Mucosa of stomach (tissue), 1 donor: ENCODE measurements around the gene TBC1D30.

Experiments
- H3K27me3 ChIP-seq: one replicate; pipeline ENCODE4 v1.7.0; 2013; ENCODE audit warnings: mild to moderate bottlenecking, low read length; ENCODE audit not compliant: control insufficient read depth, insufficient read depth
- H3K36me3 ChIP-seq: one replicate; pipeline ENCODE4 v1.7.0; 2013; ENCODE audit warnings: low read length; ENCODE audit not compliant: control insufficient read depth, insufficient read depth
- H3K4me1 ChIP-seq: one replicate; pipeline ENCODE4 v1.7.0; 2013; ENCODE audit warnings: mild to moderate bottlenecking, low read length; ENCODE audit not compliant: control insufficient read depth, insufficient read depth
- H3K4me3 ChIP-seq: one replicate; pipeline ENCODE4 v1.7.0; 2013; ENCODE audit warnings: low read length
- H3K9ac ChIP-seq: one replicate; pipeline ENCODE4 v1.7.0; 2013; ENCODE audit warnings: mild to moderate bottlenecking, low read length, moderate library complexity
- H3K9me3 ChIP-seq: one replicate; pipeline ENCODE4 v1.7.0; 2013; ENCODE audit warnings: mild to moderate bottlenecking, low read length, moderate library complexity; ENCODE audit not compliant: control insufficient read depth
- donor health status: Pancreatic carcinoma.

TBC1D30 gene

GRCh38 chr12:64883264-64884163, 59.1 kb downstream of the TBC1D30 start:
- H3K4me3 ChIP-seq: no peak overlapping the region
- H3K9ac ChIP-seq: no peak overlapping the region
- H3K27me3 ChIP-seq: no peaks in the 10 kb centered on the region
- H3K36me3 ChIP-seq: no peaks in the 10 kb centered on the region
- H3K9me3 ChIP-seq: no peaks in the 10 kb centered on the region
- peaks cover 6% of the 10 kb centered on the region for H3K4me1 ChIP-seq

GRCh38 chr12:64884164-64884542, 59.7 kb downstream of the TBC1D30 start:
- Histone ChIP-seq H3K36me3 (no peaks in the 10 kb centered on the region), H3K9me3 (no peaks in the 10 kb centered on the region), H3K4me3 (no peak overlapping the region), H3K27me3 (no peaks in the 10 kb centered on the region), H3K4me1 (peaks cover 6% of the 10 kb centered on the region), H3K9ac (no peak overlapping the region)

GRCh38 chr12:64884728-64885127, 60.3 kb downstream of the TBC1D30 start:
- no peak overlapping the region for H3K4me3 ChIP-seq
- no peaks in the 10 kb centered on the region for H3K9me3 ChIP-seq
- no peaks in the 10 kb centered on the region for H3K36me3 ChIP-seq
- H3K9ac ChIP-seq: no peak overlapping the region
- no peaks in the 10 kb centered on the region for H3K27me3 ChIP-seq
- peaks cover 9% of the 10 kb centered on the region for H3K4me1 ChIP-seq

- Histone ChIP-seq H3K4me1 (peaks cover 8% of the 10 kb centered on the region), H3K4me3 (no peak overlapping the region), H3K9me3 (no peaks in the 10 kb centered on the region), H3K9ac (no peak overlapping the region), H3K27me3 (no peaks in the 10 kb centered on the region), H3K36me3 (no peaks in the 10 kb centered on the region)
Measured at GRCh38 chr12:64889434-64890216, 65.2 kb downstream of the TBC1D30 start.

- no peak overlapping the region for H3K9ac ChIP-seq
- no peaks in the 10 kb centered on the region for H3K36me3 ChIP-seq
- H3K4me3 ChIP-seq: no peak overlapping the region
- H3K27me3 ChIP-seq: no peaks in the 10 kb centered on the region
- peaks cover 8% of the 10 kb centered on the region for H3K4me1 ChIP-seq
- H3K9me3 ChIP-seq: no peaks in the 10 kb centered on the region
Measured at GRCh38 chr12:64890873-64891468, 66.5 kb downstream of the TBC1D30 start.

- Histone ChIP-seq H3K4me1 (peaks cover 8% of the 10 kb centered on the region), H3K9me3 (no peaks in the 10 kb centered on the region), H3K4me3 (no peak overlapping the region), H3K9ac (no peak overlapping the region), H3K36me3 (no peaks in the 10 kb centered on the region), H3K27me3 (no peaks in the 10 kb centered on the region)
Measured at GRCh38 chr12:64891629-64892028, 67.2 kb downstream of the TBC1D30 start.

GRCh38 chr12:64892561-64892960, 68.1 kb downstream of the TBC1D30 start:
- Histone ChIP-seq H3K9ac (no peak overlapping the region), H3K4me1 (peaks cover 8% of the 10 kb centered on the region), H3K9me3 (no peaks in the 10 kb centered on the region)

GRCh38 chr12:64893961-64894360, 69.5 kb downstream of the TBC1D30 start:
- no peaks in the 10 kb centered on the region for H3K9me3 ChIP-seq
- no peak overlapping the region for H3K9ac ChIP-seq
- H3K27me3 ChIP-seq: no peaks in the 10 kb centered on the region
- no peak overlapping the region for H3K4me3 ChIP-seq
- no peaks in the 10 kb centered on the region for H3K36me3 ChIP-seq
- H3K4me1 ChIP-seq: peaks cover 8% of the 10 kb centered on the region

More at GRCh38 chr12:64892561-64892960, 68.1 kb downstream of the TBC1D30 start:
- no peaks in the 10 kb centered on the region for H3K27me3 ChIP-seq
- H3K36me3 ChIP-seq: no peaks in the 10 kb centered on the region
- H3K4me3 ChIP-seq: no peak overlapping the region

GRCh38 chr12:64894827-64895475, 70.5 kb downstream of the TBC1D30 start:
- Histone ChIP-seq H3K4me3 (no peak overlapping the region), H3K9me3 (no peaks in the 10 kb centered on the region), H3K9ac (no peak overlapping the region), H3K4me1 (peaks cover 2% of the 10 kb centered on the region), H3K36me3 (no peaks in the 10 kb centered on the region), H3K27me3 (no peaks in the 10 kb centered on the region)

- no peaks in the 10 kb centered on the region for H3K9me3 ChIP-seq
- no peaks in the 10 kb centered on the region for H3K36me3 ChIP-seq
- H3K9ac ChIP-seq: no peak overlapping the region
- no peak overlapping the region for H3K4me3 ChIP-seq
- no peaks in the 10 kb centered on the region for H3K4me1 ChIP-seq
- H3K27me3 ChIP-seq: no peaks in the 10 kb centered on the region
Measured at GRCh38 chr12:64895526-64895925, 71.1 kb downstream of the TBC1D30 start.

GRCh38 chr12:64900540-64900939, 76.1 kb downstream of the TBC1D30 start:
- Histone ChIP-seq H3K9ac (no peak overlapping the region), H3K9me3 (no peaks in the 10 kb centered on the region), H3K4me3 (no peak overlapping the region), H3K4me1 (no peaks in the 10 kb centered on the region), H3K36me3 (no peaks in the 10 kb centered on the region), H3K27me3 (no peaks in the 10 kb centered on the region)
